H1 (cell line): ENCODE results near the gene RHOU. TPM values are rescaled to one million over a fixed set of nuclear protein-coding genes. Genes with fewer than 3 reads are reported as not detected.

Experiments
- BRCA1 ChIP-seq: IDR thresholded peaks from 2 replicates; pipeline ENCODE4 v1.6.1; 2012; ENCODE audit warnings: low read depth, low read length, improper control_type of control experiment
- CHD7 ChIP-seq: fragments of 300-600 bp; sonication (generic); IDR thresholded peaks from 2 replicates; pipeline ENCODE4 v1.7.1; 2012; ENCODE audit warnings: low read length, moderate library complexity, mild to moderate bottlenecking, inconsistent platforms; ENCODE audit not compliant: insufficient replicate concordance
- CTBP2 ChIP-seq: IDR thresholded peaks from 2 replicates; pipeline ENCODE4 v1.7.0; 2011; ENCODE audit warnings: borderline replicate concordance, mild to moderate bottlenecking, moderate library complexity, mixed read lengths, low read length; ENCODE audit not compliant: insufficient read depth, insufficient read length
- EZH2 ChIP-seq: fragments of 200-600 bp; sonication (generic); IDR thresholded peaks from 2 replicates; pipeline ENCODE4 v1.7.1; 2012; ENCODE audit warnings: low read depth, mild to moderate bottlenecking, moderate library complexity, low read length, inconsistent platforms; ENCODE audit not compliant: severe bottlenecking
- HDAC2 ChIP-seq, 2 experiments: fragments of 300-600 bp in 1 of 2; sonication (generic) in 1 of 2; IDR thresholded peaks; 2 replicates each; pipeline ENCODE4 v1.6.1; 2011 to 2012; ENCODE audit warnings: low read depth in 2 of 2, low read length in 2 of 2, mild to moderate bottlenecking in 2 of 2, moderate library complexity in 2 of 2, borderline replicate concordance in 1 of 2, inconsistent platforms in 1 of 2
- NRF1 ChIP-seq: IDR thresholded peaks from 2 replicates; pipeline ENCODE4 v1.6.1; 2011; ENCODE audit warnings: mild to moderate bottlenecking, low read depth, low read length, improper control_type of control experiment
- RFX5 ChIP-seq: IDR thresholded peaks from 2 replicates; pipeline ENCODE4 v1.6.1; 2011; ENCODE audit warnings: low read depth, low read length, improper control_type of control experiment, borderline replicate concordance
- USF2 ChIP-seq: IDR thresholded peaks from 2 replicates; pipeline ENCODE4 v1.6.1; 2011; ENCODE audit warnings: low read length, improper control_type of control experiment
- polyA plus RNA-seq, 7 experiments: library from polyadenylated mRNA; depleted of rRNA in 3 of 7; stranded (reverse) in 5 of 7; unstranded in 2 of 7; fragments of >200 nt in 5 of 7; fragments of 200-250 nt in 2 of 7; gene quantifications; 1 replicate in 5 of 7; 2 replicates in 1 of 7; 4 replicates in 1 of 7; pipeline versions ENCODE4 v1.2.1 to v1.2.3, GENCODE V29; 2011 to 2013; ENCODE audit warnings: missing spikeins in 2 of 7, mixed read lengths in 2 of 7
- total RNA-seq: library from RNA; stranded (reverse); fragmentation: NEBNext Ultra II Directional; extraction: Animal tissue kit (Norgen Biotek cat#: 25700); gene quantifications from 2 replicates; pipeline ENCODE4 v1.2.1, GENCODE V29; 2021

RHOU gene
- total and polyA plus RNA-seq, 2 of the 8 experiments (the other 6 are each of a cell fraction or from before 2014, with no cell fraction given), result 3.0 to 3.4 TPM

GRCh38 chr1:228794810-228795209 is 59.5 kb downstream of the RHOU start (continued):
- TF ChIP-seq CHD7 (no peak), RFX5 (no peak), HDAC2 (IDR thresholded peaks at IDR 0.05; ENCODE audit: borderline replicate concordance in 1 of 2, low read depth in 2 of 2, low read length in 2 of 2) (no peak), USF2 (no peak), EZH2 (no peak), NRF1 (no peak), CTBP2 (no peak), BRCA1 (no peak)
